8988T (cell line): Measurements from ENCODE around the gene RAPGEF5.
A peak's percentile ranks its signal among the peaks of the same experiment; 100 is the strongest.

Source experiments
- DNase-seq: peaks from one replicate; pipeline ENCODE4 v3.0.0; 2011

Gene RAPGEF5

DNA sequence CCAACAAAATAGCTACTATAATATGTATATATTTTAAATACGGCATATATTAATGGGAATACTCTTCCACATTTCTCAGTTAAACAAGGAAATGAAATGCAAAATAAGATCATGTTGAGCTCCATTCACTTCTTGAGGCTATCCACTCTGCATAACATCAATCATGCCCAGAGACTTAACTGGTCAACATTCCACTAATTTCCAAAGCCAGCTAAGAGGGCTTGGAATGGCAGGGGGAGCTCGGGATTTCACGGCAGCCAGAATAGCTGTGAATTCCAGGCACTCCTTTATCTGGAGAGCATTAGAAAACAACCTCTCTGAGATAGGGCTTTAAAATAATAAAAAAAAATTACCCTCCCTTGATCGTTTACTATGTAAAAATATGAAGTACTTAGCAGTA is 216.4 kb downstream of the RAPGEF5 start:
- no peak for DNase-seq

DNA sequence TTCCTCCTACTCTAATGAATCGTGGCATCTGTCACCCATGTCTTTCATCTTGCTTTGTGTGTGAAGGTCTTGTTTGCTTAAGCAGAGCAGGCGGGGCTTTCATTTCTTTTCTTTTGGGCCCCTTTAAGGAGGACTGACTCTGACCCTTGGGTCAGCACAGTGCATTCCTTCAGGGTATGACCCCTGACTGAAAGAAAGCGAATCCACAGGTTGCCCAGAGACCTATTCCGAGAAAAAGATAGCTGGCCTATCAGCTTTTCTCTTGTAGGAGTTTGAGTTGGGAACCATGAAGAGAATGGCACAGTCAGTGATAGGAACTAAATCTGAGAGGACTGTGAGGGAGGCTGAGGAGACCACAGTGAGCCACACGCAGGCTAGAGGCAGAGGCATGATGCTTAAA is 218.1 kb downstream of the RAPGEF5 start:
- no peak for DNase-seq

DNA sequence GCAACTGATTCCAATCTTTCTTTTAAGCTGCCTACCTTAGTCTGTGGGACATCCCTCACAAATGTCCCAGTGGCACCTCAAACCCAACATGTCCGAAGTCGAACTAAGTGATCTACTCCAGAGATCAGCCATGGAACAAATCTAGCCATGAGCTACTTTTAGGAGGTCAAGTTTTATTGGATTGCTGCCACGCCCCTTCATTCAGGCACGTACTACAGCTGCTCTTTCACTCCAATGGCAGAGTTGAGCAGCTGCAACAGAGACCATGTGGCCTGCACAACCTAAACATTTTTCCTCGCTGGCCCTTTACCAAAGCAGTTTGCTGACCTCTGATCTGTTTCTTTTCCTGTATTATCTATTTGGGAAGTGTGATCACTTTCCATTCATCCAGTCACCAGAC is 218.8 kb downstream of the RAPGEF5 start:
- no peak for DNase-seq

DNA sequence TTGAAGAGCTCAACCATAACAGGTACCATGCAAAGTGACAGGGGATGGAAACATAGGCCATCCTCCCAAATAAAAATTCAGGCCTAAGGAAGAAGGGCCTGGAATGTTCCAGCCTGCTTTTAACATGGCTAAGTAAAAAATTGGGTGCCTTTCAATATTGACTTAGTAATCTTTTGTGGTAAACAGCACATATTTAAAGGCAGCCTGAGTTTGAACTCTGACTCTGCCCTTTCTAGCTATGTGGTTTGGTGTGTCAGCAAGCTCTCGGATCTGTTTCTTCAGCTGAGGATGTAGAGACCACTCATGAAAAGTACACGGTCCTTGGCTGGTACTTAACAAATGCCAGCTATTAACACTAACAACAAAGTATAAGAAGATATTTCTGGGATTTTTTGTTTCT is 219.5 kb downstream of the RAPGEF5 start:
- DNase-seq = no peak

DNA sequence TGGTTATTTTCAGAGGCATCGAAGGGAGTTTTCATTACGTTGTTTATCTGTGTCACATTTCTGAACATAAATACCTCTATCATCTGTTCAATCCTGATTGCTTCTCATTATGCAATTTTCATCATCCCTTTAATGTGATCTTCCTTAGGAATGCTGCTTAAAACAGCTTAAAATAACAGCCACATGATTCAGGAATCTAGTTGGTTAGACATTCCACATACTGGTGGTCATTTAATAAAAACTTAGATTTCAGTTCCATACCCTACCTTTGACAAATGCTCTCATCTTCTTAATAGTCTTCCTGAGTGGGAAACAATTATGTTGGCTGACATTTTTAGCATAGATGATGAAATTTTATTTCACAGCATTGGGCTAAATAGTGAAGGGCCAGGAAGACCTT is 219.9 kb downstream of the RAPGEF5 start:
- no peak for DNase-seq

DNA sequence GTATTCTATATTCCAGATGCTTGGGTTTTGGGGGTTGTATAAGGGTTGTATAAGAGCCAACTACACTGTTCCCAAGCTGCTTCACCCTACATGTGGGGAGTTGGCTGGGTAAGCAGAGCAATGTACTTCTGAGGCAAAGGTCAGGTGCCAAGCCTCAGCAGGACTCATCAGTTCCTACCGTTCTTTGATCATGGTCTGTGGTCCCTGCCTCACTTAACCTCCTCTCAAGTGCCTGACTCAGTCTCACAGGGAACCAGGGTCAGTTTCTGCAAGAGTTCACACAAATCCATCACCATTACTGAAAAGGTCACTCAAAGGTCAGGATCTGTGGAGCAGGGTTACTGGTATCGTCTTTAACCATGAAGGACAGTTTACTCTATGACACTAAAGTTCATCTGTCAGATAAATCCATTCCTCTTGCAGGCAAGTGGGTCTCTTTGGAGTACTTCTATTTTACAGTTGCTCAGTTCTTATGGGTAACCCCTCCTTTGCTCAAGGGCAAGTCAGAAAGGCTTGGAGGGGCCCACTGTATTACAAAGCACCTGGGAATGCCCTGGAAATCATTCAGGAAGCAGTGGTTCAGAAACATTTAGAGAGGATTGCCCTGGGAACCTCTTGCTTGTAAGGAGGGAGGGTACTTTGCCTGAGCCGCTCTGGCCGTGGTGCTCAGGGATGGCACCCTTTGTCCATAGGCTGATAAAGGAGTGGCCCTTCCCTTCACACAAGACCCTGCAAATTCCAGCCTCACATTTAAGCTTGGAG is 227.0 kb downstream of the RAPGEF5 start:
- no peak for DNase-seq

DNA sequence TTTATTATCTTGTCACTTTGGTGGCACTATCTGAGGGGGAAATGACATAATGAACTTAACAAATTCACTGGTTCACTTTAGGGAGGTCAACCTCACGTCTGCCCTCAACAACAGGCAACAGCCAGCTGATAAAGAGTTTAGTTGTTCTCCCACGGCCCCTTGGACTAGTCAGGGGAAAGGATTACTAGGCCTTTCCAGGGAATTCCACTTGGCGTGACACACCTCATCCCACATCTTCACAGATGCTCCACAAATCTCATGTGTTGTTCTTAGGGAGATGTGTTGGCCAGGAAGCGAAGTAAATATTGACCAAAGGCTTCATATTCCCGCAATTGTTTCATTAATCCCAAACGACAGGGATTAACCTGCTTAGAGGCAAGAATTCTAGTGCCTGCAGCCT is 227.8 kb downstream of the RAPGEF5 start:
- DNase-seq = no peak

DNA sequence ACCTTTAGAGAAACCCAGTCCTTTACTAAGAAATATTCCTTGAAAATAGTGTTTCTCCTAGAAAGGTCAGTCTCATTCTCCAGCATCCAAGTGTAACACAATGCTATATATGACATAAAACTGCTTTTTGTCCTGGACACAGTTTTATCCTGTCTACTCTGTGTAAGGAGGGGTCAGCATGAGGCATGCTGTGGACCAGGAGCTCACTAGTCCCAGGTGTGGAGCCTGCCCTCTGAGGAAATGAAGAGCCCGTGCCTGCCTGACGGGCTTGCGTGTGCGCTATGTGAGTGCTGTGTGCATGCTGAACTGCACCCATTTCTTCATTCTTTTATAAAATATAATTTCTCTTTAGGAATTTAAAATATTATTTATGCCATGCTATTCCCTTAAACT is 228.4 kb downstream of the RAPGEF5 start:
- no peak for DNase-seq

DNA sequence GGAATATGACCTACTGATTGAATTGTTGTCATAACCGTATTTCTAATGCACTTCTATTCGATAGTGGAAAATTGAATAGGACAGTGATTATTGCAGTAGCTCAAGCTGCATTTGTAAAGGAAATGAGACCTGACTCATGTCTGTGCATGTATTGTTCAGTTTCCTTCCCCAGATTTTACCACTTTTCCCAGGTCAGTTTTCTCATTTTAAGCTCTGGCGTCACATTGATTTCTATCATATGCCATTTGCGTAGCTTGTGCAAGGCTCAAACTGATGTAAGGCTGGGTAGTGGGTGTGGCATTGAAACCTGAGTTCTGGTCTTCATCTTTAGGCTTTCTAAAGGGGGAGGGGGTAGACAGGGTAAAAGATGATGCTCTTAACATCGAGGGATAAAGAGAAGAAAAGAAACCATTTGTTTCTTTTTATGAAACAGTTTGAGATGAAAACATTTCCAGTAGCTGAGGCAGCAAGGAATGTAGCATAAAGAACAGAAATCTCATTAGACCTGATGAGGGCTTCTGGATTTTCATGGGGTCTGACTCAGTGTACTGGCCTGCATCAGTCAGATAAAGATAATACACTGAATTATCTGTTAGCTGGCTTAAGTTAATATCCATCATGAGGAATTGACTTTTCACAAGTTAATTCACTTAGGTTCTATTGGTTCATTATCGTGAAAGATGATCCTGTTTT is 229.0 kb downstream of the RAPGEF5 start:
- DNase-seq = no peak

DNA sequence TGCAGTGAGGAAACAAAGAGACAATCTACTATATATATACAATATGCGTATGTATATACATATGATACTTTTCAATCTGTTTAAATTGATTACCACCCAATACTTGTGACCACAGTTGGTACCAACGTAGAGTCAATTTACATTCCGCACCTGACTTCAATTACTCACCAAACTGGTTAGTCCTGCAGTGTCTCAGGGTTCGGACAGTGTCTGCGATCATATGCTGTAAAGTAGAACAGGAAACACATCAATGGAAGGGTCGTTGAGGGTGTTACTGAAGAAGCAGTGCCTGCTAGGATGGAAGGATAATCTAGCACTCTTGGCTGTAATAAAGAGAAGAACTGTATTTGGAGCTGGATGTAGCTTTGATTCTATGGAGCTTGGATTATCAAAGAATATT is 231.5 kb downstream of the RAPGEF5 start:
- no peak for DNase-seq

DNA sequence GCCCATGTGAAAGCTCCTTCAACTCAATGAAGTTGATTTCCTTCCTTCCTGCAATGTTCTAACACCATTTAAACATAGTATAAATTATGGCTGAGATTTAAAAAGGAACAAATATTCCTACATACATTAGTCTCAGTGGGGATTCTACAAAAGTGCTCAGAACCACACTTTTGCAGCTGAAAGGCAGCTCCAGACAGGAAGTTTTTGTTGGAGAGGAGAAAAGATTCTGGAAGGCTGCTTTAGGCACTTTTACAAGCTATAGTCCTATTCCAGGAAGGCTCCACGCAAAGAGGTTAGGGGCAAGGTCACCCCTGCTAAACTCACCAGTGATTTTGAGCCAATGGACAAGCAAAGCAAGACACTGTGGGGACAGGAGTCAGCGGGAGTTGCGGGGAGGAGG is 232.0 kb downstream of the RAPGEF5 start:
- DNase-seq = no peak

DNA sequence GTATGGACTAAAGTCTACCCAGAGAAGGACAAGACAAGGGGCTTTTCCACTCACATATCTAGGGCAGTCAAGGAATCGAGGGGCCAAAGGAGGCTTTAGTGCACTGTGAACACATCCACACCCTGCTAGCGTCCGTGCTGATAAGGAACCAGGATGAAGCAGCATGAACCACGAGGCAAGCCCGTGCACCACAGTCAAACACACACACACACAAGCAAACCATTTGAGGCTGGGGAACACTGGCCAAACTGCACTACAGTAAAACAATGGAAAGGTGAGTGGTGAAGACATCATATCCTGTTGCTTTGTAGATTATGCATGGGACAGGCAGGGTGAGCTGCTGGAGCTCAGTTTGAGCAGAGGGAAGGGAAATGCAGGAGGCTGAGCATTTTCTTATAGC is 233.8 kb downstream of the RAPGEF5 start:
- DNase-seq = no peak

DNA sequence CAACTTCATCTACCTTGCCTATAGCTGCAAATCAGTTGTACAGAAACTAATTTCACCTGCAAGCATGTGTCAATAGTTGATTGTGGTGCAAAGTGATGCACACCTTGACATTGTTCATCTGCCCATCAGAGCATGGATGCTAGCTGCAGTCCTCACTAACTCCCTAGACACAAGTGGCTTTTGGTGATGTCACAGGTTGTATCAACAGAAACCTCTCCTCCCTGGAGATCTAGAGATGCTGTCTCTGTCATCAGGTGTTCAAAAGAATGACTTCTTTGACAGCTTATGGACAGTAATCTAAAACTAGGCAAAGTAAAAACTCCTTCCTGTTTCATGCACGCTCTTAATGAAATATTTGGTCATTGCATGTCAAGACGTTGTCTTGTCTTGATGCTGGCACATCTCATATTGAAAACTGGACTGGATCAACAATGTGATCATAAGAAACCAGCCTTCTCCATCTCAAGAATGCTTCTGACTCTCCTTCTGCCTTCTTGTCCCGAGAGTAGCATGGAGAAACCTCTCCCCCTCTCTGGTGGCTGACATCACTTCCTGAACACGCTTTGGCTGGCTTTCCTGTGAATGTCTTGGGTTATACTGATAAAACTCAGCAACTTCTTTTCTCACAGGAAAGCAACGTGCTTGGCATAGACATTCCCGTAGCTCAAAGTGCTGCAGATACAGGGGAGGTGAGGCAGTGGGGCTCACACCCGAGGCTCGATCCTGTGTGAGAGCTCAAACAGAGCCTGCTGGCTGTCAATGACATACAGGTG is 235.1 kb downstream of the RAPGEF5 start:
- no peak for DNase-seq

DNA sequence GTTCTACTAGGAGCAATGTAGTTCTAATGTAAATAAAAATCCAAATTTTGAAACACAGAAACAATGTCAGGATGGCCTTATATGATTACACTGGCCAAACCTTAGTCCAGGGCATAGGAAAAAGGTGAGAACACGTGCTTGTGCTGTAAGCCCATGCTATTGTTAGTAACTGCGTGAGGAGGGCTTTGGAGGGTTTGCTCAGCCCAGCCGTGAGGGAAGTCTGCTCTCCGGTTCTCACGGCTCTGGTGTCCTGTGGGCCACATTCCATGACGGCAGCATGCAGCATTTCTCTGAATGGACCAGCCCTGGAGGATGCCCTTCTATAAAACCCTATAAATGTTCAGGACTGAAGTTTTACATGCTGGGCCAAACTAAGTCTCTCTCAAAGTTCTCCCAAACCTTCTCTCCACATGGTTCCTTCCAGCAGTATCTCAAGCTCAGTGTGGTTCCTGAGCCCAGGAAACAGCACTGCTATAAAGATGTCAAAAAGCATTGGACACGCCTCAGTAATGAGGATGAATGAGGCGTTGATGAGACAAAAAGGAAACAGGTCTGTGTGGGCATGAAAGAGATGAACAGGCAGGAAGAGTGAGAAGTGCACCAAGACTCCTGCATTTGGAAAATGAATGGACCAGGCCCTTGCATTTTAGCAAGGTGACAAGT is 236.4 kb downstream of the RAPGEF5 start:
- no peak for DNase-seq

DNA sequence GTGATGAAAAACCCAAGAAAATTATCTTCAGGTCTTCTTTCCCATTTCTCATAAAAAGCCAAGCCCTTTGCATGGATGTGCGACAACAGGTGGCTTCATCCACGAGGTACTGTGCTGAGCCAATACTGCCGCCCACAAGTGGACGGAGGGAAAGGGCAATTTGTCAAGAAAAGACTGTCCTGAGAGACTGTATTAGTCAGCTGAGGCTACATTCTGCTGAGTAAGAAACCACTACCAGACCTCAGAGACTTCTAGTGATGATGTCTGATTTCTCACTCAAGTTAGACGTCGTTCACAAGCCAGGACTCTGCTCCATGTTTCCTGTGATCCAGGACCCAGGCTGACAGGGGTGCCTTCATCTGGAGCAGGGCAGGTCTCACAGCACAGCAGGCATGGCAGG is 239.7 kb downstream of the RAPGEF5 start:
- DNase-seq = no peak

DNA sequence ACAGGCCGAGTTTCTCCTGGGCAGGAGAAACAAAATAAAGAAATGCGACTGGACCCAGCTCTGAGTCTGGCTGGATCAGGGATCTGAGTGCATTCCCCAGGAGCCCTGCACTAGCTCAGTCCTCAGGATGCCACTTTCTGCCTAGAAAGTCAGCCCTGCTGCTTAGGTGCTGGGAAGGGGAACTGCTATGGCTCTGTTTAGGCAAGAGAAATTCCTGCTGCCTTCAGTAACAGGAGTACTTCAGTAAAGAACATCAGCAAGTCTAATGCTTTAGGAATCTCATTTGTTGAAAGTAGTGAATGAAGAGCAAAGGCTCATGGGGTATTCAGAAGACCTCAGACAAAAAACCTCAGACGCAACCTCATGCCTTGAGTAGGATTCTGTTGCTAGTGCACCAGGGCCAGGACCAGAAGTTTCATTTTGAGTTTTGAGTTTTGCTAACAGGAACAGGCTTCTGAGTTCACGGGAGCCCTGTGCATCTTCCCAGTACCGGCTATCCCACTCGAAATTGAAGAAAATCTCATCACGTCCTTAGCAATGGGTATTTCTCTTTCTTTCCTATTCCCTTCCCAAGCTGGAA is 240.4 kb downstream of the RAPGEF5 start:
- DNase-seq = no peak

DNA sequence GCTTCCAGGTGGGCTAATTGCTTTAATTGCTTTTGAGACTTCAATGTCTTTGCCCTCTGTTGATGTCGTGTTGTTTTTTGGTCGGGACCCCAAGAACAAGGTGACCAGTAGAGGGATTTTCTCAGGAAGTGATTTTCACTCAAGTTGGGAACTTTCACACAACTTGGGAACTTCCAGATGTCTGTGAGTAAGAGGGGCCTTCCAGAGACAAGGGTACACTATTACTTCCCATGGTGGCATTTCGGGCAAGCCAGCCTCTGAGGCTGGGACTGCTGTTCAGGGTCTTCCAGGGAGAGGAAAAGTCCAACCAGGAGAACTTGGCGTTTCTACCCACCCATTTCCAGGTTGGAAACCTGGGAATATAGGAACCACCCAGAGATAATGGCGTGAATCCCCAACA is 241.3 kb downstream of the RAPGEF5 start:
- no peak for DNase-seq

DNA sequence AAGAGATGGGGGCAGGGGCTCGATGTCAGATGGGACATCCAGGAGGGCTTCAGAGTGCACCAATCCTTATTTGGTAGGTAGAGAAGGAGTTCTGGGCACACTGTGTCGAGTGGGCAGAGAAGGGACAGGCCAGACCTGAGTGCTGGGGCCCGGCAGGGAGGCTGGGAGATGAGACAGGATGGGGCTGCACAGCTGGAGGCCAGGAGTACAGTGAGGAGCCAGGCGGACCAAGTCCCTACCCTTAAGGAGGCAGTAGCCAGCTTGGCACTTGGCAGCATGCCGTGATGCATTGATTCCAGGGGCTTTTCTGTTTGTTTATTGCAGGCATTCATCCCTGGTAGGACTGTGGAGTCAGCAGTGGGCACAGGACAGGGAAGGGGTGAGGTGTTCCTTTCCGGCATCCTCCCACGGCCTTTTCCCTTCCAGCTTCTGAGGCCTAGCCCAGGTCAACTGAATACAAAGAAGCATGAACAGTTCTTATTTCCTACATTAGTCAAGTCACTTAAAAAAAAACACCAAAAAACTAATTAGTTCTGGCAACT is 242.4 kb downstream of the RAPGEF5 start:
- no peak for DNase-seq

DNA sequence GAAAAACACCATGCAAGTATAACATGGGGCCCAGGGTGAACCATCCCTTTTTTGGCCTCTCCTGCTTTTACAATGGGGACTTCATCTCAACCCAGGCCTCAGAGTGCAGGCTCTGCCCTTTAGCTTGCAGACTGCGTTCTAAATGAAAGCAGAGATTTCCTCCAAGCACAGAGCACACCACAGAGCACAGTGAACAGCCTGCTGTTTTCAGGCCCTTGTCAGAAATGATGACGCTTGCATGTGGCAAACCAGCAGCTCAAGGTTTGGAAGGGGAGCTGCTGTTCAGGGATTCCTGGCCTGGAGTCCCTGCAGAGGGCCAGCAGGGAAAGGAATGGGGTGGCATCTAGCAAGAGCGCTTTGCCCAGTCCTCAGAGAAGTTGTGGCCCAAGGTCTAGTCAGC is 243.9 kb downstream of the RAPGEF5 start:
- no peak for DNase-seq

DNA sequence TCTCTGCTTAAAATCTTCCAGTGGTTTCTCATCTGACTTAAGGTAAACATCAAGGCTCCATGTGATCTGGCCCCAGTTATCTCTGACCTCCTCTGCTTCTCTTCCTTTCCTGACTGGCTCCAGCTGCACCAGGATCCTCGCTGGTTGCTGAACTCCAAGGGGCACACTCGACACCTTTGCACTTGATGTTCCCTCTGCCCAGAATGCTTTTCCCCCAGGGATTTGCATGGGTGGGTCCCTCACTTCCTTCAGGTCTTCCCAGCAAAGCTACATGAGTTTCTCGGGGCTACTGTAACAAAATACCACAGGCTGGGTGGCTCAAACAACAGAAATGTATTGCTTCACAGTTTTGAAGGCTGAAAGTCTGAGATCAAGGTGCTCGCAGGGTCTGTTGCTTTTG is 245.3 kb downstream of the RAPGEF5 start:
- no peak for DNase-seq

DNA sequence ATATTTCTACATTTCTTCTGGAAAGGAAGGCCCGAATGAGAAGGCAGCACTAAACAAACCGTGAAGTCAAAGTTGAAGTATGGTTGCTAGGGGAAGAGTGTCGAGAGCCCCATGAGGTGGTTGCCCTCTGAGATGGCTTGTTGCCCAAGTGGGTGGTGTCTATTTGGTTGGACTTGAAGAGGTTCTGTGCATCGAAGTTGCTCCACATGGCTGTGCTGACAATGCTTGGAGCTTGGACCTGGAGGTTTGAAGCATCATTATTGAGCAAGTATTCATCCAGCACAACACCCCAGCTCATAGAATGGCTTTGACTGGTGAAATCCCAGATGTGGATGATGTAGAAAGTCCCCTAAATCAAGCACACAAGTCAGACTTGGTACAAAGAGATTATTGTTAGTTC is 246.1 kb downstream of the RAPGEF5 start:
- DNase-seq = no peak

DNA sequence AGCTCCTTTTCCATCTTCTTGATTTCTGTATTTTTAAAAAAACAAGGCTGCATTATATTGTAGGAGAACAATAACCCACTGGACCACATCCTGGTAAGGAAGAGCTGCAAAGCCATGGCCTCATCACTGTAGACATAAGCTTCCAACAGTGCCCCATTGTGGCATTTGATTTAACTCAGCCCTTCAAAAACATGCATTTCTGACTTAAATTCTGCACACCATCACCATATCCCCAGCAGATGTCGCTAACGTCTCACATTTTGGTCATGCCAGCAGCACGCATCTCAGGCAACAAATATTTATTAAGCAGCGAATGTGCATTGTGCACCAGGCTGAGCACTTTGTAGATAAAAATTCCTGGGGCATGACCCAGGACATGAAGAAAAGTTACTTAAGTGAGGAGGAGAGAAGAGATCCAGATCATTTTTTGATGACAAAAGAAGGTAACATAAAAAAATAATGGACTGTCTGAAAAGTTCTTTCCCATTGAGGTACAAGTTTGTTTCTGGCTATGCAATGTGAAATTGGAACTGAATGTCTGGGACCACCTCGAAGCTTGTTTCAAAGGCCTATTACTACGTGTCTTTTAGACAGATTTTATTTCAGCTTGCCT is 246.6 kb downstream of the RAPGEF5 start:
- peak; percentile 24 for DNase-seq
